ENCODE measurements around the gene ASB10. TPM values are rescaled to one million over a fixed set of nuclear protein-coding genes. Genes with fewer than 3 reads are reported as not detected.
A peak's percentile ranks its signal among the peaks of the same experiment; 100 is the strongest.

The ASB10 gene
- total and polyA plus RNA-seq, 9 donors = 1.3 to 5.7 (median 3.1) TPM

- Histone ChIP-seq H3K9me3 (replicated peaks; ENCODE audit: control insufficient read depth, low read depth, low read length) (no peaks in the 10 kb centered on the region), H3K27me3 (ENCODE audit: control insufficient read depth, insufficient read depth, low read length) (no peaks in the 10 kb centered on the region), H3K36me3 (ENCODE audit: control insufficient read depth, insufficient read depth, low read length) (peaks cover 84% of the 10 kb centered on the region), H3K27ac (ENCODE audit: low read length) (peak overlapping the region; percentile 72), H3K4me1 (ENCODE audit: control insufficient read depth, insufficient read depth, low read length) (peaks cover 73% of the 10 kb centered on the region), H3K4me3 (ENCODE audit: low read length) (no peak overlapping the region)
- DNase-seq = no peak
- no CpG with 5 or more reads among the region's 13 CpGs for WGBS (ENCODE audit: insufficient coverage)
These were observed 55.8 kb downstream of the ASB10 start for GRCh38 chr7:151131224-151131591.

GRCh38 chr7:151130741-151131157 lies 56.3 kb downstream of the ASB10 start:
- Histone ChIP-seq H3K36me3 (ENCODE audit: control insufficient read depth, insufficient read depth, low read length) (peaks cover 80% of the 10 kb centered on the region), H3K9me3 (replicated peaks; ENCODE audit: control insufficient read depth, low read depth, low read length) (no peaks in the 10 kb centered on the region), H3K4me3 (ENCODE audit: low read length) (no peak overlapping the region), H3K4me1 (ENCODE audit: control insufficient read depth, insufficient read depth, low read length) (peaks cover 77% of the 10 kb centered on the region), H3K27ac (ENCODE audit: low read length) (peak overlapping the region; percentile 24), H3K27me3 (ENCODE audit: control insufficient read depth, insufficient read depth, low read length) (no peaks in the 10 kb centered on the region)
- no peak for DNase-seq
- WGBS (ENCODE audit: insufficient coverage) = 86% methylated on average over 13 of the region's 17 CpGs

- Histone ChIP-seq H3K4me3 (ENCODE audit: low read length) (no peak overlapping the region), H3K27me3 (ENCODE audit: control insufficient read depth, insufficient read depth, low read length) (no peaks in the 10 kb centered on the region), H3K36me3 (ENCODE audit: control insufficient read depth, insufficient read depth, low read length) (peaks cover 73% of the 10 kb centered on the region), H3K27ac (ENCODE audit: low read length) (peak overlapping the region; percentile 20), H3K4me1 (ENCODE audit: control insufficient read depth, insufficient read depth, low read length) (peaks cover 84% of the 10 kb centered on the region), H3K9me3 (replicated peaks; ENCODE audit: control insufficient read depth, low read depth, low read length) (no peaks in the 10 kb centered on the region)
- 89% methylated on average over 7 of the region's 9 CpGs for WGBS (ENCODE audit: insufficient coverage)
- no peak for DNase-seq
These were observed 57.0 kb downstream of the ASB10 start for GRCh38 chr7:151129960-151130591.

GRCh38 chr7:151129117-151129959 lies 57.7 kb downstream of the ASB10 start:
- WGBS (ENCODE audit: insufficient coverage) = 88% methylated on average over 26 of the region's 28 CpGs
- Histone ChIP-seq H3K4me1 (ENCODE audit: control insufficient read depth, insufficient read depth, low read length) (peaks cover 86% of the 10 kb centered on the region), H3K27ac (ENCODE audit: low read length) (no peak overlapping the region), H3K36me3 (ENCODE audit: control insufficient read depth, insufficient read depth, low read length) (peaks cover 73% of the 10 kb centered on the region), H3K27me3 (ENCODE audit: control insufficient read depth, insufficient read depth, low read length) (no peaks in the 10 kb centered on the region), H3K4me3 (ENCODE audit: low read length) (no peak overlapping the region), H3K9me3 (replicated peaks; ENCODE audit: control insufficient read depth, low read depth, low read length) (no peaks in the 10 kb centered on the region)
- DNase-seq = no peak

- H3K4me3 ChIP-seq (ENCODE audit: low read length) = no peak overlapping the region
- peaks cover 72% of the 10 kb centered on the region for H3K36me3 ChIP-seq (ENCODE audit: control insufficient read depth, insufficient read depth, low read length)
- H3K27ac ChIP-seq (ENCODE audit: low read length) = no peak overlapping the region
- WGBS (ENCODE audit: insufficient coverage) = 65% methylated on average over 3 of the region's 8 CpGs
- H3K4me1 ChIP-seq (ENCODE audit: control insufficient read depth, insufficient read depth, low read length) = peaks cover 86% of the 10 kb centered on the region
- H3K27me3 ChIP-seq (ENCODE audit: control insufficient read depth, insufficient read depth, low read length) = no peaks in the 10 kb centered on the region
- no peak for DNase-seq
- H3K9me3 ChIP-seq (replicated peaks; ENCODE audit: control insufficient read depth, low read depth, low read length) = no peaks in the 10 kb centered on the region
These were observed 58.3 kb downstream of the ASB10 start for GRCh38 chr7:151128716-151129115.

- no peak overlapping the region for H3K4me3 ChIP-seq (ENCODE audit: low read length)
- no peaks in the 10 kb centered on the region for H3K27me3 ChIP-seq (ENCODE audit: control insufficient read depth, insufficient read depth, low read length)
- no CpG with 5 or more reads among the region's 14 CpGs for WGBS (ENCODE audit: insufficient coverage)
- DNase-seq = no peak
- H3K4me1 ChIP-seq (ENCODE audit: control insufficient read depth, insufficient read depth, low read length) = peaks cover 86% of the 10 kb centered on the region
- H3K27ac ChIP-seq (ENCODE audit: low read length) = no peak overlapping the region
- peaks cover 74% of the 10 kb centered on the region for H3K36me3 ChIP-seq (ENCODE audit: control insufficient read depth, insufficient read depth, low read length)
- H3K9me3 ChIP-seq (replicated peaks; ENCODE audit: control insufficient read depth, low read depth, low read length) = no peaks in the 10 kb centered on the region
These were observed 58.9 kb downstream of the ASB10 start for GRCh38 chr7:151128144-151128543.

- H3K36me3 ChIP-seq (ENCODE audit: control insufficient read depth, insufficient read depth, low read length) = peaks cover 72% of the 10 kb centered on the region
These were observed 60.4 kb downstream of the ASB10 start for GRCh38 chr7:151126491-151127137.

GRCh38 chr7:151125846-151126481 lies 61.1 kb downstream of the ASB10 start:
- H3K9me3 ChIP-seq (replicated peaks; ENCODE audit: control insufficient read depth, low read depth, low read length) = no peaks in the 10 kb centered on the region
- WGBS (ENCODE audit: insufficient coverage) = 10% methylated on average over 30 of the region's 58 CpGs
- H3K36me3 ChIP-seq (ENCODE audit: control insufficient read depth, insufficient read depth, low read length) = peaks cover 73% of the 10 kb centered on the region
- peak overlapping the region; percentile 47 for H3K4me3 ChIP-seq (ENCODE audit: low read length)
- DNase-seq = peak; percentile 57
- H3K4me1 ChIP-seq (ENCODE audit: control insufficient read depth, insufficient read depth, low read length) = peaks cover 64% of the 10 kb centered on the region
- peak overlapping the region; percentile 59 for H3K27ac ChIP-seq (ENCODE audit: low read length)
- no peaks in the 10 kb centered on the region for H3K27me3 ChIP-seq (ENCODE audit: control insufficient read depth, insufficient read depth, low read length)

More at GRCh38 chr7:151126491-151127137, 60.4 kb downstream of the ASB10 start:
- WGBS (ENCODE audit: insufficient coverage) = 35% methylated on average over 5 of the region's 19 CpGs
- DNase-seq = no peak
- H3K4me1 ChIP-seq (ENCODE audit: control insufficient read depth, insufficient read depth, low read length) = peaks cover 70% of the 10 kb centered on the region
- no peak overlapping the region for H3K27ac ChIP-seq (ENCODE audit: low read length)
- no peaks in the 10 kb centered on the region for H3K27me3 ChIP-seq (ENCODE audit: control insufficient read depth, insufficient read depth, low read length)
- no peaks in the 10 kb centered on the region for H3K9me3 ChIP-seq (replicated peaks; ENCODE audit: control insufficient read depth, low read depth, low read length)
- no peak overlapping the region for H3K4me3 ChIP-seq (ENCODE audit: low read length)
